Cardiac muscle cell (in vitro differentiated cells and primary cell): ENCODE measurements around the gene TMEM244. TPM values are rescaled to one million over a fixed set of nuclear protein-coding genes. Genes with fewer than 3 reads are reported as not detected.

Source experiments
- DNase-seq, 2 donors: peaks; one replicate each; pipeline versions ENCODE4 v3.0.0 to v3.0.0-alpha.2; 2010 to 2017; ENCODE audit warnings: low read depth in 1 of 2, low spot score in 1 of 2
- H3K27ac ChIP-seq: fragments of 200-600 bp; sonication (generic); 2 replicates; pipeline ENCODE4 v1.5.1; 2016
- H3K27me3 ChIP-seq: fragments of 200-600 bp; sonication (generic); 2 replicates; pipeline ENCODE4 v1.6.0; 2016; ENCODE audit warnings: control low read depth
- H3K36me3 ChIP-seq: fragments of 200-600 bp; sonication (generic); 2 replicates; pipeline ENCODE4 v1.5.1; 2016; ENCODE audit warnings: control low read depth
- H3K4me1 ChIP-seq: fragments of 200-600 bp; sonication (generic); 2 replicates; pipeline ENCODE4 v1.8.1; 2017; ENCODE audit warnings: low read depth, mild to moderate bottlenecking, mixed run types
- H3K4me3 ChIP-seq: fragments of 200-600 bp; sonication (generic); 2 replicates; pipeline ENCODE4 v1.5.1; 2016; ENCODE audit warnings: mild to moderate bottlenecking
- H3K9me3 ChIP-seq: fragments of 200-600 bp; sonication (generic); 2 replicates; pipeline ENCODE4 v1.5.1; 2017; ENCODE audit warnings: low read depth, mild to moderate bottlenecking, control low read depth
- CTCF ChIP-seq: IDR thresholded peaks from 2 replicates; pipeline ENCODE4 v1.5.1; 2012; ENCODE audit warnings: low read depth, mild to moderate bottlenecking, low read length
- polyA plus RNA-seq: library from polyadenylated mRNA; unstranded; fragments of >200 nt; fragmentation: Nextera tagmentation; extraction: Ambion mirVana; gene quantifications from 2 replicates; pipeline ENCODE4 v1.2.1, GENCODE V29; 2016
- total RNA-seq: library from RNA; depleted of rRNA; stranded (reverse); fragments of >200 nt; gene quantifications from 2 replicates; pipeline ENCODE4 v1.2.3, GENCODE V29; 2016

TMEM244 gene
- total and polyA plus RNA-seq, 2 experiments from 2014 or later: not detected

- no peak overlapping the region for H3K4me3 ChIP-seq
- no peaks in the 10 kb centered on the region for H3K4me1 ChIP-seq
- no peaks in the 10 kb centered on the region for H3K27me3 ChIP-seq
- TF ChIP-seq CTCF: no peak
- H3K36me3 ChIP-seq: no peaks in the 10 kb centered on the region
- no peak overlapping the region for H3K27ac ChIP-seq
- no peak for DNase-seq
- no peaks in the 10 kb centered on the region for H3K9me3 ChIP-seq
Observed at GRCh38 chr6:129785047-129785755, 75.9 kb downstream of the TMEM244 start.

Other genes with a start within 250 kb of the TMEM244 start
- gene ARHGAP18, start 151.1 kb downstream of the TMEM244 start, total RNA-seq: 0.45 and 0.67 TPM in 2 replicates
- gene ARHGAP18, start 151.1 kb downstream of the TMEM244 start, polyA plus RNA-seq: 0.25 and 1.3 TPM in 2 replicates
- 4.9 and 5.2 TPM in 2 replicates for gene L3MBTL3, start 157.3 kb upstream of the TMEM244 start, total RNA-seq
- gene L3MBTL3, start 157.3 kb upstream of the TMEM244 start, polyA plus RNA-seq: 4.1 and 4.2 TPM in 2 replicates